Stimulated activated CD4-positive, alpha-beta T cell treated with anti-CD3 and anti-CD28 coated beads, Interleukin-2, amount 100 ng/mL, for 24 hours (primary cell): ENCODE data around the gene SUGCT.
"Not testable (repeated sequence)": the region's sequence is repeated elsewhere in the genome, so short reads cannot be mapped to it uniquely, and the experiment has no call there.

Source experiments
- DNase-seq, 2 donors: peaks; one replicate each; pipeline ENCODE4 v3.0.0-alpha.2; 2020

SUGCT gene

GRCh38 chr7:40141916-40142315, 7.1 kb downstream of the SUGCT start:
- DNase-seq, result not testable (repeated sequence)

- not testable (repeated sequence) for DNase-seq
These were observed 10.9 kb downstream of the SUGCT start for GRCh38 chr7:40145596-40146130.

- DNase-seq, result no peak
These were observed 12.8 kb downstream of the SUGCT start for GRCh38 chr7:40147371-40148246.

GRCh38 chr7:40148247-40148580, 13.4 kb downstream of the SUGCT start:
- not testable (repeated sequence) for DNase-seq

GRCh38 chr7:40148671-40149070, 13.9 kb downstream of the SUGCT start:
- DNase-seq, result no peak

GRCh38 chr7:40151504-40151903, 16.7 kb downstream of the SUGCT start:
- DNase-seq, result no peak

GRCh38 chr7:40156988-40157387, 22.2 kb downstream of the SUGCT start:
- DNase-seq, result no peak

- no peak for DNase-seq
These were observed 27.7 kb downstream of the SUGCT start for GRCh38 chr7:40162516-40162915.

GRCh38 chr7:40165216-40165615, 30.4 kb downstream of the SUGCT start:
- DNase-seq, result no peak

GRCh38 chr7:40167291-40167690, 32.5 kb downstream of the SUGCT start:
- no peak for DNase-seq

GRCh38 chr7:40168266-40168665, 33.5 kb downstream of the SUGCT start:
- DNase-seq, result not testable (repeated sequence)

- not testable (repeated sequence) for DNase-seq
These were observed 38.3 kb downstream of the SUGCT start for GRCh38 chr7:40173121-40173520.

GRCh38 chr7:40175256-40175655, 40.5 kb downstream of the SUGCT start:
- not testable (repeated sequence) for DNase-seq

- DNase-seq, result no peak
These were observed 41.1 kb downstream of the SUGCT start for GRCh38 chr7:40175725-40176510.

- DNase-seq, result no peak
These were observed 42.3 kb downstream of the SUGCT start for GRCh38 chr7:40177071-40177470.

GRCh38 chr7:40182452-40182851, 47.6 kb downstream of the SUGCT start:
- DNase-seq, result no peak

GRCh38 chr7:40186586-40186985, 51.8 kb downstream of the SUGCT start:
- no peak for DNase-seq

- no peak for DNase-seq
These were observed 57.2 kb downstream of the SUGCT start for GRCh38 chr7:40192036-40192435.

- no peak for DNase-seq
These were observed 59.9 kb downstream of the SUGCT start for GRCh38 chr7:40194745-40195144.

- no peak for DNase-seq
These were observed 62.7 kb downstream of the SUGCT start for GRCh38 chr7:40197527-40197926.

GRCh38 chr7:40199076-40199802, 64.4 kb downstream of the SUGCT start:
- DNase-seq, result no peak

- no peak for DNase-seq
These were observed 66.0 kb downstream of the SUGCT start for GRCh38 chr7:40200791-40201190.

- DNase-seq, result no peak
These were observed 68.0 kb downstream of the SUGCT start for GRCh38 chr7:40202851-40203250.
